ENCODE measurements around the gene DMRTC2. TPM values are rescaled to one million over a fixed set of nuclear protein-coding genes. Genes with fewer than 3 reads are reported as not detected.

The DMRTC2 gene
- not detected in 2 replicates for total RNA-seq
- long read RNA-seq: 0 reads

DNA sequence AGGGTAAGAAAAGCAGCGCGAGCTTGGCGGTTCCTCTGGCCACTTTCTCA is at the start of gene DMRTC2:
TSS of gene DMRTC2 (plus strand) at position 42 of the 50 bp plus-strand sequence. CDS start 2,387 bp downstream, outside the sequence.
- TF ChIP-seq, protein P1, sequence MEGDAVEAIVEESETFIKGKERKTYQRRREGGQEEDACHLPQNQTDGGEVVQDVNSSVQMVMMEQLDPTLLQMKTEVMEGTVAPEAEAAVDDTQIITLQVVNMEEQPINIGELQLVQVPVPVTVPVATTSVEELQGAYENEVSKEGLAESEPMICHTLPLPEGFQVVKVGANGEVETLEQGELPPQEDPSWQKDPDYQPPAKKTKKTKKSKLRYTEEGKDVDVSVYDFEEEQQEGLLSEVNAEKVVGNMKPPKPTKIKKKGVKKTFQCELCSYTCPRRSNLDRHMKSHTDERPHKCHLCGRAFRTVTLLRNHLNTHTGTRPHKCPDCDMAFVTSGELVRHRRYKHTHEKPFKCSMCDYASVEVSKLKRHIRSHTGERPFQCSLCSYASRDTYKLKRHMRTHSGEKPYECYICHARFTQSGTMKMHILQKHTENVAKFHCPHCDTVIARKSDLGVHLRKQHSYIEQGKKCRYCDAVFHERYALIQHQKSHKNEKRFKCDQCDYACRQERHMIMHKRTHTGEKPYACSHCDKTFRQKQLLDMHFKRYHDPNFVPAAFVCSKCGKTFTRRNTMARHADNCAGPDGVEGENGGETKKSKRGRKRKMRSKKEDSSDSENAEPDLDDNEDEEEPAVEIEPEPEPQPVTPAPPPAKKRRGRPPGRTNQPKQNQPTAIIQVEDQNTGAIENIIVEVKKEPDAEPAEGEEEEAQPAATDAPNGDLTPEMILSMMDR (IDR thresholded peaks at IDR 0.05; ENCODE audit: unreplicated experiment): no peak
- no peaks in the 10 kb centered on the region for H3K9me3 Mint-ChIP-seq (ENCODE audit: low read depth)

DNA sequence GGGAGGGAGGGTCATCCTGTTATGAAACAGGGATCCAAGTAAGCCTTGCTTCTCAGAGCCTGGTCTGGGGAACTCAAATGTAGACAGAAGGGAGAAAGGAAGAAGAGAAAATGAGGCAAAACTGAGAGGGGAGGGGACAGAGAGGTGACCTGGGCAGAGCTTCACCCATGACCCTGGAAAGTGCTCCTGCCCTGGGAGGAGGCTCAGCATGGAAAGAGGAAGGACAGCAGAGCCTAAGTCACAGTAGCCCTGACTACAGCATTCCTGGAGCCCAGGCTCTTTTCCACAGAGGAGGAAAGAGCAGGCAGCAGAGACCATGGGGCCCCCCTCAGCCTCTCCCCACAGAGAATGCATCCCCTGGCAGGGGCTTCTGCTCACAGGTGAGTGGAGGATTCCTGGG is 48.5 kb upstream of the DMRTC2 start, which contains the start of gene CEACAM3:
TSS of gene CEACAM3 (plus strand) at position 226 of the 400 bp plus-strand sequence. CDS start at position 317, 91 bp downstream.
- Mint-ChIP-seq H3K4me1 (ENCODE audit: low read depth) (no peaks in the 10 kb centered on the region), H3K27me3 (peaks cover 39% of the 10 kb centered on the region), H3K36me3 (ENCODE audit: insufficient read depth) (no peaks in the 10 kb centered on the region), H3K9me3 (ENCODE audit: low read depth) (peaks cover 10% of the 10 kb centered on the region), H3K27ac (peak within 1 kb of the TSS; percentile 15), H3K4me3 (ENCODE audit: low read depth) (no peak within 1 kb of the TSS)
- no peak for DNase-seq (ENCODE audit: low spot score, unreplicated experiment)
- TF ChIP-seq, protein P1 (IDR thresholded peaks at IDR 0.05; ENCODE audit: unreplicated experiment): no peak

More for the DNA sequence above, at the start of gene DMRTC2:
- no peak for DNase-seq (ENCODE audit: low spot score, unreplicated experiment)
- no peaks in the 10 kb centered on the region for H3K4me1 Mint-ChIP-seq (ENCODE audit: low read depth)
- no peak within 1 kb of the TSS for H3K27ac Mint-ChIP-seq
- H3K4me3 Mint-ChIP-seq (ENCODE audit: low read depth): no peak within 1 kb of the TSS
- H3K27me3 Mint-ChIP-seq: peaks cover 27% of the 10 kb centered on the region
- H3K36me3 Mint-ChIP-seq (ENCODE audit: insufficient read depth): no peaks in the 10 kb centered on the region

DNA sequence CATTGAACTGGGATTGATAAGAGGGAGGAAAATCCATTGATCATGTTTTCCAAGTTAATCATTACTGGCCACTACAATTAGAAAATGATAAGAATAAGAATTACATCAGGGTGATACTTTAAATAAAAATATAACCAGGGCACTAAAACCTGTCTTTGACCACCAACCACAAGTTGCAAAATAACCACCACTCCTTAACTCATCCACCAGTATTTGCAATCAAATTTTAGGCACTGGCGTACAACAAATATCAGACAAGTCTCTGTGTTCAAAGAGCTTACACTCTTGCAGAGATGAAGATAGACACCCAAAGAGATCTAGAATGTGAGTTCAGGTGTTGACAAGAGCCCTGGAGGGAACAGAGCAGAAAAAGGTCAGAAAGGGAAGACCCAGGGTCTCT is 47.9 kb upstream of the DMRTC2 start:
- H3K36me3 Mint-ChIP-seq (ENCODE audit: insufficient read depth): no peaks in the 10 kb centered on the region
- no peaks in the 10 kb centered on the region for H3K4me1 Mint-ChIP-seq (ENCODE audit: low read depth)
- TF ChIP-seq, protein P1 (IDR thresholded peaks at IDR 0.05; ENCODE audit: unreplicated experiment): no peak
- H3K27ac Mint-ChIP-seq: no peak overlapping the region
- peaks cover 34% of the 10 kb centered on the region for H3K27me3 Mint-ChIP-seq
- H3K9me3 Mint-ChIP-seq (ENCODE audit: low read depth): peaks cover 14% of the 10 kb centered on the region
- H3K4me3 Mint-ChIP-seq (ENCODE audit: low read depth): no peak overlapping the region
- no peak for DNase-seq (ENCODE audit: low spot score, unreplicated experiment)

DNA sequence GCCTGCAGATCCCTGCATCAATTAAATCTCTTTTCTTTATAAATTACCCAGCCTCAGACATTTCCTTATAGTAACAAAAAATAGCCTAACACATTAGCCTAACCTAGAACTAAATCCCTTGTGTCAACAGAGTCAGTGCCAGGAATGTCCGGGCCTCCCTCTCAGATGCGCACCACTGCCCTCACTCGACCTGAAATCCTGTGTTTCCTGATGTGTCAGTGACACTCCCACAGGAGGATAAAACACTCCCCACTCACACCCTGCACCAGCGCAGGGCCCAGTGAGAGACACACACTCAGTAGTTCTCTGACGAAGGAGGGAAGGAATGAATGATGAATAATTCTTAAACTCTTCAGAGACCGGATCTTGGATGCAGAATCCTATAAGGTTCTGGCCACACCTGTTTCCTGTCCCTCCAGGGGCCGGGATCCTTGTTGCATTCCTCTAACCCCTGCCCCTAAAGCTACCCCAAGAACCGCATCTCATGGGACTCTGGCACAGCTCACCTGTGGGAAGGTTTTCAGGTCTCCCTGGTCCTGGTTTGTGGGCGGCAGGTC is 45.3 kb upstream of the DMRTC2 start:
- TF ChIP-seq, protein P1 (IDR thresholded peaks at IDR 0.05; ENCODE audit: unreplicated experiment): no peak
- no peak overlapping the region for H3K27ac Mint-ChIP-seq
- peaks cover 21% of the 10 kb centered on the region for H3K27me3 Mint-ChIP-seq
- no peak overlapping the region for H3K4me3 Mint-ChIP-seq (ENCODE audit: low read depth)
- no peaks in the 10 kb centered on the region for H3K4me1 Mint-ChIP-seq (ENCODE audit: low read depth)
- peaks cover 27% of the 10 kb centered on the region for H3K9me3 Mint-ChIP-seq (ENCODE audit: low read depth)
- no peaks in the 10 kb centered on the region for H3K36me3 Mint-ChIP-seq (ENCODE audit: insufficient read depth)
- no peak for DNase-seq (ENCODE audit: low spot score, unreplicated experiment)

DNA sequence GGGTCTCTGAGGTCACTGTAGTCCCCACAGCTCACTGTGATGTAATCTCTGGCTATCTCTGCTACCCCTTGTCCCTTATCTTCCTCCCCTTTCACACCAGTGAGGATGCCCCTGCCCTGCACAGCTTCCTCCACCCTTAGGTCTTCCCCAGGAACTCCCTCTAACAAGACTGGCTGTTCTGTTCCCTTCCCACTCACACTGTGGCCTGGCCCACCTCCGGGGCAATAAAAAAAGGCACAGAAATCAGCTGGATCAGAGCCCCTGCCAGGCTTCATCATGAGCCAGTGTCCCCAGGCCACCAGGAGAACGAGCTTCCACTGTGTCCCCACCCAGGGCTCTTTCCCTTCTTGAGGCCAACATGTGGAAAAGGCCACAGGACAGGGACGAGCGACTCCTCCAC is 43.8 kb upstream of the DMRTC2 start:
- H3K27ac Mint-ChIP-seq: no peak overlapping the region
- H3K9me3 Mint-ChIP-seq (ENCODE audit: low read depth): peaks cover 34% of the 10 kb centered on the region
- no peaks in the 10 kb centered on the region for H3K4me1 Mint-ChIP-seq (ENCODE audit: low read depth)
- H3K27me3 Mint-ChIP-seq: peaks cover 15% of the 10 kb centered on the region
- no peak for DNase-seq (ENCODE audit: low spot score, unreplicated experiment)
- TF ChIP-seq, protein P1 (IDR thresholded peaks at IDR 0.05; ENCODE audit: unreplicated experiment): no peak
- H3K36me3 Mint-ChIP-seq (ENCODE audit: insufficient read depth): no peaks in the 10 kb centered on the region
- no peak overlapping the region for H3K4me3 Mint-ChIP-seq (ENCODE audit: low read depth)

All from progenitor cell of endocrine pancreas (in vitro differentiated cells).